GM12878 (cell line): Measurements from ENCODE around the gene KRT4. TPM values are rescaled to one million over a fixed set of nuclear protein-coding genes. Genes with fewer than 3 reads are reported as not detected.

Source experiments
- ATAC-seq: fragments of 200-7000 bp; cut with Tn5 transposase; 3 replicates; pipeline ENCODE4 v1.9.1; 2020; ENCODE audit warnings: mild to moderate bottlenecking, moderate library complexity
- BruUV-seq: library from RNA; stranded (reverse); fragments of 400-500 nt; replicated peaks from 2 replicates; lab custom pipeline; 2021; lab: Mats Ljungman, UMichigan
- CTCF ChIA-PET: fragments of 300-600 bp; sonication (Branson Sonifier 250); formaldehyde crosslinking; extraction: SDS; loops from one replicate; lab custom pipeline; 2021; ENCODE audit warnings: inconsistent platforms; lab: Yijun Ruan, JAX
- POLR2A ChIA-PET: fragments of 350-600 bp; formaldehyde crosslinking; extraction: SDS; loops from one replicate; lab custom pipeline; 2021; ENCODE audit warnings: inconsistent platforms; lab: Charles Lee
- RAD21 ChIA-PET: fragments of 300-600 bp; sonication (Branson Sonifier 250); formaldehyde crosslinking; loops from one replicate; lab custom pipeline; 2023; ENCODE audit warnings: antibody characterized with exemption; ENCODE audit not compliant: unreplicated experiment; lab: Charles Lee
- SMC1A ChIA-PET: fragments of 300-600 bp; sonication (Branson Sonifier 250); formaldehyde crosslinking; loops from one replicate; lab custom pipeline; 2023; ENCODE audit not compliant: unreplicated experiment, uncharacterized antibody; lab: Charles Lee
- DNase-seq: peaks from one replicate; pipeline ENCODE4 v3.0.0-alpha.2; 2011; ENCODE audit warnings: low read depth, low spot score
- FAIRE-seq: peaks from 3 replicates; lab custom pipeline; 2011; peaks lifted over from hg19 to GRCh38; lab: Jason Lieb, UNC
- H2AFZ ChIP-seq: 2 replicates; pipeline ENCODE4 v1.6.0; 2011; ENCODE audit warnings: low read depth, low read length, control low read depth; ENCODE audit not compliant: control insufficient read depth
- H3K27ac ChIP-seq: 2 replicates; pipeline ENCODE4 v1.5.1; 2011; ENCODE audit warnings: control low read depth; ENCODE audit not compliant: control insufficient read depth, insufficient read depth
- H3K27me3 ChIP-seq, 2 experiments: replicated peaks in 1 of 2; 2 replicates each; pipeline versions ENCODE4 v1.6.0 to v1.6.1; 2011; ENCODE audit warnings: low read length in 1 of 2; ENCODE audit not compliant: control insufficient read depth in 2 of 2, insufficient read depth in 2 of 2
- H3K36me3 ChIP-seq, 2 experiments: 2 replicates each; pipeline ENCODE4 v1.5.1; 2011; ENCODE audit warnings: low read length in 1 of 2; ENCODE audit not compliant: control insufficient read depth in 2 of 2, insufficient read depth in 2 of 2
- H3K4me1 ChIP-seq: 2 replicates; pipeline ENCODE4 v1.6.1; 2011; ENCODE audit warnings: mild to moderate bottlenecking, low read length, moderate library complexity, mixed read lengths; ENCODE audit not compliant: control insufficient read depth, insufficient read depth
- H3K4me2 ChIP-seq: 2 replicates; pipeline ENCODE4 v1.6.0; 2011; ENCODE audit warnings: control low read depth; ENCODE audit not compliant: control insufficient read depth, insufficient read depth
- H3K4me3 ChIP-seq: fragments of 200-600 bp; sonication (generic); 2 replicates; pipeline ENCODE4 v1.5.1; 2016
- H3K79me2 ChIP-seq: 2 replicates; pipeline ENCODE4 v1.6.0; 2011; ENCODE audit warnings: low read length; ENCODE audit not compliant: control insufficient read depth, insufficient read depth
- H3K9ac ChIP-seq: 2 replicates; pipeline ENCODE4 v1.8.0; 2011; ENCODE audit warnings: low read length, control low read depth, mixed read lengths; ENCODE audit not compliant: control insufficient read depth, insufficient read depth
- H3K9me3 ChIP-seq: replicated peaks from 3 replicates; pipeline ENCODE4 v1.5.1; 2011; ENCODE audit warnings: mild to moderate bottlenecking, low read length; ENCODE audit not compliant: control insufficient read depth, insufficient read depth
- H4K20me1 ChIP-seq: 2 replicates; pipeline ENCODE4 v1.6.0; 2011; ENCODE audit not compliant: control insufficient read depth, insufficient read depth
- CBX3 ChIP-seq: fragments of 200-600 bp; sonication (generic); IDR thresholded peaks from 2 replicates; pipeline ENCODE4 v1.6.1; 2016; ENCODE audit warnings: low read depth, borderline replicate concordance
- HCFC1 ChIP-seq: fragments of 150-350 bp; IDR thresholded peaks from 2 replicates; pipeline ENCODE4 v1.6.1; 2014; ENCODE audit warnings: low read length
- POU2F2 ChIP-seq: IDR thresholded peaks from 3 replicates; pipeline ENCODE4 v1.6.1; 2011; ENCODE audit warnings: low read depth, mild to moderate bottlenecking, low read length, borderline replicate concordance
- ZNF622 ChIP-seq: fragments of 450-650 bp; IDR thresholded peaks from 2 replicates; pipeline ENCODE4 v1.6.1; 2017; ENCODE audit warnings: mild to moderate bottlenecking, inconsistent platforms
- WGBS: methylation state at CpG from one replicate; pipeline ENCODE4 v1.1.6; 2016; ENCODE audit warnings: low lambda C conversion rate; ENCODE audit not compliant: insufficient replicate concordance, insufficient coverage; ENCODE audit errors: missing lambda C conversion rate; 5-methylcytosine and 5-hydroxymethylcytosine counted together
- in situ Hi-C: fragments of 300-500 bp; cut with MboI; formaldehyde crosslinking; loops from 9 replicates; pipeline ENCODE4 v1.14.3; 2018; ENCODE audit warnings: mixed read lengths
- intact Hi-C: fragments of 100-400 bp; cut with micrococcal nuclease; formaldehyde crosslinking; loops from one replicate; pipeline ENCODE4 v1.14.2; 2022; ENCODE audit not compliant: unreplicated experiment
- polyA plus RNA-seq, 11 experiments: library from polyadenylated mRNA; depleted of rRNA in 4 of 11; unstranded in 6 of 11; stranded (reverse) in 5 of 11; fragments of >200 nt; fragmentation: Nextera tagmentation in 4 of 11; fragmentation: Illumina TruSeq in 1 of 11; extraction: Ambion mirVana in 4 of 11; extraction: Trizol in 1 of 11; gene quantifications; 1 replicate in 1 of 11; 2 replicates in 10 of 11; pipeline versions ENCODE4 v1.2.1 to v1.2.3, GENCODE V29; 2011 to 2016; ENCODE audit warnings: inconsistent platforms in 2 of 11, missing spikeins in 2 of 11, low read depth in 1 of 11
- total RNA-seq, 4 experiments: library from RNA; depleted of rRNA in 3 of 4; stranded (reverse); fragments of >200 nt in 3 of 4; fragmentation: Illumina TruSeq in 1 of 4; extraction: Trizol in 1 of 4; gene quantifications; 2 replicates each; pipeline versions ENCODE4 v1.2.1 to v1.2.3, GENCODE V29; 2013 to 2021
- TF ChIP-seq, protein P1 (sequence below): fragments of 150-350 bp; IDR thresholded peaks from 2 replicates; pipeline ENCODE4 v1.6.1; 2014; ENCODE audit warnings: mild to moderate bottlenecking, low read depth, low read length
- TF ChIP-seq, protein P2 (sequence below): fragments of 450-650 bp; IDR thresholded peaks from 2 replicates; pipeline ENCODE4 v1.6.1; 2017; ENCODE audit warnings: mild to moderate bottlenecking, moderate library complexity

The KRT4 gene
- total and polyA plus RNA-seq, 10 of the 15 experiments (the other 5 are each of a cell fraction or from before 2014, with no cell fraction given) = not detected

DNA sequence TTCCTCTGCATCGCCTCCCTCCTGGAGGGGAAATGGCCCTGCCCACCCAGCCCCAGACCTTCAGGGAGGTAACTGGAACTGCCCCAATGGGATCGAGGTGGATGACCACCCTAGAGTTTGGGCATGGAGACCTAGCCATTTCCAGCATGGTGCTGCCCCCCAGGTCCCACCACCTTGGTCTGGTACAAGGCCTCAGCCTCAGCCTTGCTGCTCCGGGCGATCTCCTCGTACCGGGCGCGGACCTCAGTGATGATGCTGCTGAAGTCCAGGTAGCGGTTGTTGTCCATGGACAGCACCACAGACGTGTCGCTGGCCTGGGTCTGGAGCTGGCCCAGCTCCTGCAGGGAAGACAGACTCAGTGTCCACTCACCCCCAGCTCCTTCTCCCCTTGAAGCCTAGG lies 30.5 kb upstream of the KRT4 start:
- Histone ChIP-seq H3K4me3 (no peak overlapping the region), H3K4me2 (no peak overlapping the region), H3K4me1 (no peaks in the 10 kb centered on the region), H3K9me3 (no peaks in the 10 kb centered on the region), H4K20me1 (no peaks in the 10 kb centered on the region), H3K27ac (no peak overlapping the region), H2AFZ (no peak overlapping the region), H3K9ac (no peak overlapping the region), H3K27me3 (no peaks in the 10 kb centered on the region; a peak in 2 of 4 replicates), H3K79me2 (no peaks in the 10 kb centered on the region), H3K36me3 (no peaks in the 10 kb centered on the region)
- TF ChIP-seq, protein P1, sequence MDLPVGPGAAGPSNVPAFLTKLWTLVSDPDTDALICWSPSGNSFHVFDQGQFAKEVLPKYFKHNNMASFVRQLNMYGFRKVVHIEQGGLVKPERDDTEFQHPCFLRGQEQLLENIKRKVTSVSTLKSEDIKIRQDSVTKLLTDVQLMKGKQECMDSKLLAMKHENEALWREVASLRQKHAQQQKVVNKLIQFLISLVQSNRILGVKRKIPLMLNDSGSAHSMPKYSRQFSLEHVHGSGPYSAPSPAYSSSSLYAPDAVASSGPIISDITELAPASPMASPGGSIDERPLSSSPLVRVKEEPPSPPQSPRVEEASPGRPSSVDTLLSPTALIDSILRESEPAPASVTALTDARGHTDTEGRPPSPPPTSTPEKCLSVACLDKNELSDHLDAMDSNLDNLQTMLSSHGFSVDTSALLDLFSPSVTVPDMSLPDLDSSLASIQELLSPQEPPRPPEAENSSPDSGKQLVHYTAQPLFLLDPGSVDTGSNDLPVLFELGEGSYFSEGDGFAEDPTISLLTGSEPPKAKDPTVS = no peak
- TF ChIP-seq POU2F2 = no peak
- no peak for TF ChIP-seq ZNF622
- no peak for TF ChIP-seq HCFC1
- TF ChIP-seq, protein P2, sequence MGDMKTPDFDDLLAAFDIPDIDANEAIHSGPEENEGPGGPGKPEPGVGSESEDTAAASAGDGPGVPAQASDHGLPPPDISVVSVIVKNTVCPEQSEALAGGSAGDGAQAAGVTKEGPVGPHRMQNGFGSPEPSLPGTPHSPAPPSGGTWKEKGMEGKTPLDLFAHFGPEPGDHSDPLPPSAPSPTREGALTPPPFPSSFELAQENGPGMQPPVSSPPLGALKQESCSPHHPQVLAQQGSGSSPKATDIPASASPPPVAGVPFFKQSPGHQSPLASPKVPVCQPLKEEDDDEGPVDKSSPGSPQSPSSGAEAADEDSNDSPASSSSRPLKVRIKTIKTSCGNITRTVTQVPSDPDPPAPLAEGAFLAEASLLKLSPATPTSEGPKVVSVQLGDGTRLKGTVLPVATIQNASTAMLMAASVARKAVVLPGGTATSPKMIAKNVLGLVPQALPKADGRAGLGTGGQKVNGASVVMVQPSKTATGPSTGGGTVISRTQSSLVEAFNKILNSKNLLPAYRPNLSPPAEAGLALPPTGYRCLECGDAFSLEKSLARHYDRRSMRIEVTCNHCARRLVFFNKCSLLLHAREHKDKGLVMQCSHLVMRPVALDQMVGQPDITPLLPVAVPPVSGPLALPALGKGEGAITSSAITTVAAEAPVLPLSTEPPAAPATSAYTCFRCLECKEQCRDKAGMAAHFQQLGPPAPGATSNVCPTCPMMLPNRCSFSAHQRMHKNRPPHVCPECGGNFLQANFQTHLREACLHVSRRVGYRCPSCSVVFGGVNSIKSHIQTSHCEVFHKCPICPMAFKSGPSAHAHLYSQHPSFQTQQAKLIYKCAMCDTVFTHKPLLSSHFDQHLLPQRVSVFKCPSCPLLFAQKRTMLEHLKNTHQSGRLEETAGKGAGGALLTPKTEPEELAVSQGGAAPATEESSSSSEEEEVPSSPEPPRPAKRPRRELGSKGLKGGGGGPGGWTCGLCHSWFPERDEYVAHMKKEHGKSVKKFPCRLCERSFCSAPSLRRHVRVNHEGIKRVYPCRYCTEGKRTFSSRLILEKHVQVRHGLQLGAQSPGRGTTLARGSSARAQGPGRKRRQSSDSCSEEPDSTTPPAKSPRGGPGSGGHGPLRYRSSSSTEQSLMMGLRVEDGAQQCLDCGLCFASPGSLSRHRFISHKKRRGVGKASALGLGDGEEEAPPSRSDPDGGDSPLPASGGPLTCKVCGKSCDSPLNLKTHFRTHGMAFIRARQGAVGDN = no peak
- no peak for TF ChIP-seq CBX3
- WGBS = 67% methylated on average over 11 of the region's 11 CpGs
- ChIA-PET SMC1A (no interaction called here), CTCF (no interaction called here), POLR2A (no interaction called here), RAD21 (no interaction called here)
- in situ Hi-C loops = no loop called here
- ATAC-seq (no peak), DNase-seq (no peak), FAIRE-seq (no peak)
- BruUV-seq = no TSS peak
- intact Hi-C loops = no loop called here
